NB4 (cell line): ENCODE measurements around the gene CNTNAP2.

Experiments used
- CTCF ChIP-seq: IDR thresholded peaks from one replicate; pipeline ENCODE4 v1.5.1; 2012; ENCODE audit warnings: low read depth, low read length
- MAX ChIP-seq: IDR thresholded peaks from 2 replicates; pipeline ENCODE4 v1.6.1; 2011; ENCODE audit warnings: low read depth, low read length
- MYC ChIP-seq: IDR thresholded peaks from 2 replicates; pipeline ENCODE4 v1.6.1; 2011; ENCODE audit warnings: low read depth, low read length
- POLR2A ChIP-seq: IDR thresholded peaks from 2 replicates; pipeline ENCODE4 v1.6.1; 2011; ENCODE audit warnings: mild to moderate bottlenecking; ENCODE audit not compliant: insufficient read length; ENCODE audit errors: extremely low read depth

- TF ChIP-seq CTCF (no peak), POLR2A (no peak), MYC (no peak), MAX (no peak)
These were observed 537.4 kb downstream of the CNTNAP2 start for GRCh38 chr7:146654048-146654447.
